A172 (cell line): Measurements from ENCODE around the gene TMEM100. TPM values are rescaled to one million over a fixed set of nuclear protein-coding genes. Genes with fewer than 3 reads are reported as not detected.

Source experiments
- DNase-seq: peaks from one replicate; pipeline ENCODE4 v3.0.0-alpha.2; 2015; ENCODE audit warnings: low spot score
- total RNA-seq: library from RNA; depleted of rRNA; stranded (reverse); fragments of >200 nt; shearing (Covaris generic); gene quantifications from 2 replicates; pipeline ENCODE4 v1.2.3, GENCODE V29; 2014

TMEM100 gene
- total RNA-seq, 1 experiment from 2014 or later: not detected

DNA sequence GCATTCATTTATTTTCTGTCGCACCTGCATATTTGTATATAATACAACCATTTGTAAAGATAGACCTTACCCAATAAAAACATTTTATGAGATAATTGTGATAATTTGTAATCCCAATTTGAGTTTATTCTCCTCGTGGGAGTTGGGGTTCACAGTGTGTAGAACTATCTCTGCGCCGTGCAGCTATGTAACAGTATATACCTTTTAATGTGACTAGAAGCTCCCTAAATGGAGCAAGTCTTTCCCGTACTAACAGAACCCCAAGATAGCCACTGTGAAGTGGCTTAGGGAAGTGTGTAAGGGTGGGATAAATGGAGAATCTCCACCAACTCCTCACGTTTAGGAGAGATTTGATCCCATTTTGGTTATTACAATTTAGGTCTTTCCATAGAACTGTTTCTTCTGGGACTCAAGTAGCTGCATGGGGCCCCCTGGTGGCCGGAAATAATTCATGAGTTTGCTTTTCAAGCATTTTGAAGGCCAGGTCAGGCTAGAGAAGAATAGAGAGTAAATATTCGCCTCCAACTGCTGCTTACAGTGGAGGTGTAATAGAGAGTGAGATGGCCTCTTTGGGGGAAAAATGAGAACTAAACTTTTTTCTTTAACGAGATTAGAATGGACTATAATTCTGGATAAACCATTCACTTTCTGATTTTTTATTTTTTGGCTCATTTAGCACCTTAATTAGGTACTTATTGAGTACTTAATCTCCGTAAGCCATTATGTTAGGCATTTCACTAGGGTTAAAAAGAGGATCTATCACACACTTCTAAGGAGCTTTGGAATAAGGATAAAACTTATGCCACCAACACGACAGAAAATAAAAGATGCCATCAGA, 4.5 kb downstream of the TMEM100 start:
- peak; percentile 62 for DNase-seq

DNA sequence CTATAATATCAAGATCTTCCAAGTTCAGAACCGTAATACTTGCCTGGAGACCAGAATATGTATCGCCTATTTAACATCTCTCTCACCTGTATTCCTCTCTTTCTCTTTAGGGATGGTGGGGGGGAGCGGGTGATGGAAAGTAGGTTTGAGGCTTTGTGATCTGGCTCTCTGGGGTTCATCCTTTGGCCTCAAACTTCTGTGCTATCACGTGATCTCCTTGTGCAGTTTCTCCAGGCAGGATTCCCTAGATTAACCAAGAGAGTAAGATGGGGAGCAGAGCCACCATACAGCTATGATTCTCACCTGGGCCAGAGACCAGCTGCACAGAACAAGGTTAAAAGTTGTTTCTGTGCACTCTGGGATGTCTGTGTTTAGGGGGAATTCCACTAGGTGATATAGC, 5.2 kb downstream of the TMEM100 start:
- DNase-seq: no peak

GRCh38 chr17:55710829-55711496, 11.7 kb downstream of the TMEM100 start:
- no peak for DNase-seq

DNA sequence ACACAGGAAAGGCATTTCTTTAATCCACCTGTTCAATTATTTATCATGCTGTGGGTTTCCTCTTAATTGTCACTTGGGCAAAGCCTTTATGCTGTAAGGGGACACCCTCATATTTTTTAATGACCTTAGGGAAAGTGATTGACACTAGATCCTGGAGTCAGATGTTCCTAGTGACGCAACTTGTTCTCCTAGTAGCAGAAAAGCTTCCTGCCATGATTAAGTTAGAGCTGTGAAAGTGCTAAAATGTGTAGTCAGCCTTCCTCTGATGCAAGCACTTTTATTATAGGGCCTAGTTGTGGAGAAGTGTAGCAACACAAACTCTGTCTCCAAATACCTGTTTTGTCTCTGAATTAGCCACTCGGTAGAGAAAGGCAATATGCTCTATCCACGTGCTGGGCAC, 12.3 kb downstream of the TMEM100 start:
- no peak for DNase-seq

DNA sequence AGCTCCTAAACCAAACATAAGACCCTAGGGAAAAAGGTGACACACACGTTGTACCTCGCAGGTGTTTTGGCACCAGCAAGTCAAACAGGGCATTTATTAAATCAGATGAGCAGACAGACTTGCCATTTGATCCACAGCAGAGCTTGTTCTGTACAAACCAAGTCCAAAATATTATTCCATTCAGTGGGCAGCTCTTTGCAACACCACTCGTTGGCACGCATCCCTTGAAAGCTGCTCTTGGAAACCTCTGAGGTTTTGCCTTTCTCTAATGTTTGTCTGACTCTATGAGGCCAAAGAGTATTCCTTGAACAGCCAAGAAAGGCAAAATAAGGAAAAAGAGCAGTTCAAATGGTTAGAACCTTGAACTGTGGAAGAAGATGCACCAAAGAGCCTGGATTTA, 12.7 kb downstream of the TMEM100 start:
- no peak for DNase-seq

DNA sequence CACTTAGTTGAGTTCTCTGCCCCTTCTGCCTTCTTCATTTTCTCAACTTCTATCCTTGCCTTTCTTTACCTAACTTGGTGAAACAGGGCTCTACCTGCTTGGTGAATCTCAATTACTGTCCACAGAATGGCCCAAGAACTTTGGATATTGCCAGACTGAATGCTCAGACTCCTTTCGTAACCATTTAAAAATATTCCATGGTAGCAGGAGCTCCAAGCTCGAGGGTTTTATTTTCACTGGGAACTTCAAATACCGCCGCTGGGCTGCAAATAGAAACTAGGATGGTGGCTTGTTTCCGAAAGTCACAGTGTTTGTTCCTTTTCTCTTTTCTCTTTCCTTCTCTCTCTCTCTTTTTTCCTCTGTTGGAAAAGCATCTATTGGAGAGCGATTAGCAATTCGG, 13.2 kb downstream of the TMEM100 start:
- no peak for DNase-seq

- DNase-seq: no peak
Measured at GRCh38 chr17:55708175-55708974, 14.3 kb downstream of the TMEM100 start.

DNA sequence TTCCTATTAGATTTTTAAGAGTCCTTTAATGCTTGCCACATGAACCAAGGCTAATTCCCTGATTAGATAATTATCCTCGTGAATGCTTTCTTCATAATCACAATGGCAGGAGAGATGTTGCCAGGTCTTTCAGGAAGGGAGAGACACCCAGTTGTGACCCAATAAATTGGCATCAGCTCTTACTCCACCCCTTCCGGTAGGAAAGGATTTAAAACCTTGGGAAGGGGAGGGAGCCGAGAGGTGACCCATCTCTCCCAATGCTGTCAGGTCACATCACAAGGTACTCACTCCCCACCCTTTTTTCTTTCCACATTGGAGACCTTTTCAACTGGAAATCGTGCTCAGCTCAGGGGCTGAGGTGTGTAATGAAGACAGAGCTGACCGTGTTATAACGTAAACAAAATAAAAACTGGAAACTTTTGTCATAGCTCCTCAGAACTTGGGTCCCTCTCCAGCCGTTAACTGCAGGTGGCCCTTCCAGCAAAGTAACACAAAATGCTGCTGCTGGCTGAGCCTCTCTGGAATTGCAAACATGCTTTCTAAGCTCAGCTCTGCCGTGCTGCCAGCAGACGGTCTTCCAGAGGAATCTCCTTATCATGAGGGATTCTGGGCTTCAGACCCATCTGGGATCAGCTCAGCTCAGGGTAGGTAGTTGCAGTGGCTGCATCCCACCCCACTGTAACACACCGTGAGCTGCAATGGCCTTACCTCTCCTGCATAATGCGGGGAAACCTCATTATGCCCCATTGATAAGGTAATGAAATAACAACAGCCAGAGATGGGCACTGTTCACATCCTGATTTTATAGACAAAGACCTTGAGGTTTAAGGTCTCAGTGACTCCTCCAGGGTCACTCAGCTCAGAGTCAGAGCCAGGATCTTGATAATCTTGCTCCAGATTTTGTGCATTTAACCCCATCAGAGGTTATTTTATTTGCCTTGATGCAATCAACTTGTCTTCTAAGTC, 15.6 kb downstream of the TMEM100 start:
- no peak for DNase-seq

DNA sequence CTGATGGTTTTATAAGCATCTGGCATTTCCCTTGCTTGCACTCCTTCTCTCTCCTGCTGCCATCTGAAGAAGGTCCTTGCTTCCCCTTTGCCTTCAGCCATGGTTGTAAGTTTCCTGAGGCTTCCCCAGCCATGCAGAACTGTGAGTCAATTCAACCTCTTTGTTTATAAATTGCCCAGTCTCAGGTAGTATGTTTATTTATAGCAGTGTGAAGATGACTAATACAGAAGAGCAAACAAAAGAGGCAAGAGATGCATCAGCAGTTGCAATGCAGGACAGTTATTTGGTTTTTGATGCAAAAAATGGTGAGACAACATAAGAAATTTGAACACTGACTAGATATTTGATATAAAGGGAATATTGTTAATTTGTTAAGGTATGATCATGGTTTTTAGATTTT, 16.8 kb downstream of the TMEM100 start:
- DNase-seq: peak; percentile 14

DNA sequence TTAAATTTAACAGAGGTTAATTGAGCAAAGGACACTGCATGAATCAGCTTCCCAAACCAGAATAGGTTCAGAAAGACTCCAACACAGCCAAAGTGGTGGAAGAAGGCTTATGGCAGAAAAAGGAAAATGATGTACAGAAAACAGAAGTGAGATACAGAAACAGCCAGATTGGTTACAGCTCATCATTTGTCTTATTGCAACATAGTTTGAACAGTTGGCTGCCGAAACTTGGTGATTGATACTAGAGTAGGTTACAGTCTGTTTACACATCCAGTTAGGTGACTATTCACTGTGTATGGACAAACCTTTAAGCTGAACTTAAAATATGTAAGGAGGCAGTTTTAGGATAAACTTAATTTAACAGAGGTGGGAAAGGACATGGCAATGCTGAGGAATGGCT, 18.3 kb downstream of the TMEM100 start:
- no peak for DNase-seq

- no peak for DNase-seq
Measured at GRCh38 chr17:55702150-55702549, 20.5 kb downstream of the TMEM100 start.

GRCh38 chr17:55699181-55699860, 23.3 kb downstream of the TMEM100 start:
- DNase-seq: no peak

- no peak for DNase-seq
Measured at GRCh38 chr17:55694286-55694910, 28.3 kb downstream of the TMEM100 start.

DNA sequence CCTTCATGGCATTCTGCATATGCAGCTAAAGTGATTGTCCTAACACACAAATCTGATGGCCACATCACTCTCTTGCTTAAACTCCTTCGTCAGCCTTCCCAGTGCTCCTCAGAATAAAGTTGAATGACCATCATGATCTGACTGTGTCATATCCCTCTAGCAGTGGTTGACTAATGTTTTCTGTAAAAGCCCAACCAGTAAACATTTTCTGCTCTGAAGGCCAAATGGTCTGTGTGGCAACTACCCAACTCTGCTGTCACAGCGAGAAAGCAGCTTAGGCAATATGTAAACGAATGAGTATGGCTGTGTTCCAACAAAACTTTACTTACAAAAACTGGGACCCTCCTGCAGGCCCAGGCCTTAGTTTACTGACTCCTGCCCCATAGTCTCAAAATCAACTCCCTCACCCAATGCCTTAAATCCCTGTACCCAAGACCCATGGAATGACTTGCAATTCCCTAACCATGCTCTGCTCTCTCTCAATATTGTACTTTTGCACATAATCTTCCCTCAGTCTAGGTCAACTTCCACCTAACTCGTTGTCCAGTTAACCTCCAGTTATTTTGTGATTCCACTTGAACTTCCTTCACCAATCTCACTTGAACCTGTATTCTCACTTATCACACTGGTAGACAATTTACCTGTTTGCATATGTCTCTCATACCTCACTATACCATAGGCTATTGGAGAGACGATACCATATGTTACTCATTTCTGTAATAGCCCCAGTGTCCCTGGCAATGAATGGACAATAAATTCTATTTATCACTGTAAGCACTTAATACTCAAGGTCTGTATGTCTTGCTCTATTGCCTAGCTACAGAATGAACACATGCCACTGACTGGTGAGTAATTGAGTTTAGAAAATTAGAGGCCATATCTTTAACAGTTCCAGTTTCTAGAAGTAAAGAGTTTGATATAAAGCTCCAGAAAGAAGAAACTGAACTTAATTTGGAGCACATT, 29.1 kb downstream of the TMEM100 start:
- DNase-seq: no peak

DNA sequence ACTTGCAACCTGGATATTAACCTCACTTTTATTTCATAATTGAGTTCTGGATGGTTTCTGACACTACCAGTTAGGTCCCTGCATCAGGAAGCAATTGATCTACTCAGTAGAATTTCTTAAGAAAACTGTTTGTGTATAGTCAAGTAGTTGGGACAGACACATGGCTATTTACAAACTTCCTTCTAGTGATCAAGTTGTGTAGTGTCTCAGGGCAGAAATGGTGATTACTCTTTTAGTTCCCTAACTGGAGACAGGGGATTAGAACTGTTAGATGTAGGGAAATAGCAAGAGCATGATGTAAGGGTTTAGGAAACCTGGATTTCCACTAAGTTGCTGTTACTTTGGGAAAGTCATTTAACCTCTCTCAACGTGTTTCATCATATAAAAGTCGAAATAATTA, 30.4 kb downstream of the TMEM100 start:
- DNase-seq: no peak

DNA sequence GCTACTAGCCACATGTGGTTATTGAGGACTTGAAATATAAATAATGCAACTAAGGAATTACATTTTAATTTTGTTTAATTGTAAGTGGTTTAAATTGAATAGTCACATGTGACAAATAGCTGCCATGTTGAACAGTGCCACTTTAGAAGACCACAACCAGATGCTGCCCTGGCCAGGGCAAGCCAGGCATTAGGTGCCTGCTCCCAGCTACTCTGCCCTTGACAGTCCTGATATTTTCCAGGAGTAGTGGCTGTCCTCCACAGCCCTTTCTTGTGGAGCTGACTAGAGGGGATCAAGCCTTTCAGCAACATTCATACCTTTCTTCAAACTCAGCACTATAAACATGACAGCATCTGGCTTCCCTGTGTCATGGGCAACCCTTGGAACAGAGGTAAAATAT, 31.0 kb downstream of the TMEM100 start:
- DNase-seq: no peak

DNA sequence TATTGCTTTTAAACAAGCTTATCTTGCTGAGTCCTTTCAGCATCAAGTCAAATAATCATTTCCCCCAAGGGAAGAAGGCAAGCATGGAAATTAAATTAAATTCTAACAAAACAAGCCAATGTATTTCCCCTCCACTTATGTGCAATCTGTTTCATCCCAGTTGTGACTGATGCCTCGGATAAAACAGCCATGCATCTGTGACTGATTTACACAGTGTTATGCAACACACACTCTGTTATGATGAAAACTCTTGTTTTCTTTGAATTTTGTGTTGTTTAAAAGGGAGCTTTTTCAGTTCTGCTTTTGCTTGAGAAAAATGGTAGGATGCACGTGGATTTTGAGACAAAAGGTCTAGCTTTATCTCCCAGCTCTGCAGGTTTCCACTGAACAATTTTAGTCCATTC, 32.6 kb downstream of the TMEM100 start:
- DNase-seq: no peak

DNA sequence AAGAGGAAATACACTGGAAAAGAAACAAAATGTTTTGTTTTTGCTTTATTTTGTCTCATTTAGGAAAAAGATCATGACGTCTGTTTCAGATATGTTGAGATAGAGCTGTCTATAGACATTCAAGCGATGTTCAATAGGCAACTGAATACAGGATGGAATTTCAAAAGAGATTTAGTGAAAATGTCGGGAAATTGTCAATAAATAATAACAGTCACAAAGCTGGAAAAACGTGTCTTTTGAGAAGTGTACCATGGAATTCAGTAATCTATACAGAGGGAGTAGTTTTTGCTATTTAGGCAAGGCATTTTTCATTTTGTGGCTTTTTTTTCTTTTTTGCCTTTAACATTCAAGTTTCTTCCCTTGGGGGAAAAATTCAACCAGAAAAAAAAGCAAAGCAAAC, 33.0 kb downstream of the TMEM100 start:
- DNase-seq: no peak

DNA sequence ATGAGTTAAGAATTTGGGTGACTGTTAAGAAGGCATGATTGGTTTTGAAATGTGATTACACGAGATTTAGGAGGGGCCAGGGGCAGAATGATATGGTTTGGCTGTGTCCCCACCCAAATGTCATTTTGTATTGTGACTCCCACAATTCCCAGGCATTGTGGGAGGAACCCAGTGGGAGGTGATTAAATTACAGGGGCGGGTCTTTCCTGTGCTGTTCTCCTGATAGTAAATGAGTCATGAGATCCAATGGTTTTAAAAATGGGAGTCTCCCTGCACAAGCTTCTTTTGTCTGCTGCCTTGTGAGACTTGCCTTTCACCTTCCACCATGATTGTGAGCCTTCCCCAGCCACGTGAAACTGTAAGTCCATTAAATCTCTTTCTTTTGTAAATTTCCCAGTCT, 34.6 kb downstream of the TMEM100 start:
- no peak for DNase-seq
